Stimulated activated CD8-positive, alpha-beta memory T cell treated with anti-CD3 and anti-CD28 coated beads, Interleukin-7, amount 100 ng/mL, for 24 hours (primary cell): ENCODE measurements around the gene FAM13A.
"Not testable (repeated sequence)": the region's sequence is repeated elsewhere in the genome, so short reads cannot be mapped to it uniquely, and the experiment has no call there.

Source experiments
- DNase-seq: peaks from one replicate; pipeline ENCODE4 v3.0.0-alpha.2; 2020; ENCODE audit warnings: low read depth

Gene FAM13A

DNA sequence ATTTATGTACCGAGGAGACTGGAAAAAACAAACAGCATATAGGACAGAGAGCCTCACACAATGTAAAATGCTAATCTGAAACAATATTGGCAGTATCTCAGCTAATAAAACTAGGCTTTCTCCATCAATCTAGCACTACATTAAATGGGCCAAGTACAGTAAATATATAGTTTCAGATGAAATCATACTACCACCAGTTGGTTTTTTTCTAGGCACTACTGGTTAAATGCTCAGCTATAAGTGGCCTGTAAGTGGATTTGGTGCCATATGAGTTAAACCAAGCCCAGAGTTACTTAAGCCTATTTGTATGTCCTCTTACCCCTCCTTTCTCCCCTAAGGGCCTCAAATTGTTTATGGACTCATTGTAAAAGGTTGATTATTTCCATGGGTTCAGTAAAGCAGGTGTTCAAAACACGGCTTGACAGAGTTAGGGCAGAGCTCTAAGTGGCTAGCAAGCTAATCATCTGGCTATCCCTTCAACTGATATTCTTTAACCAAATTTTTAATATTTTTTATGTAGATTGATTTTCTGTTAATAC is 57.5 kb downstream of the FAM13A start:
- DNase-seq, result no peak

GRCh38 chr4:88998891-88999290 is 58.1 kb downstream of the FAM13A start:
- DNase-seq, result no peak

GRCh38 chr4:88998001-88998400 is 59.0 kb downstream of the FAM13A start:
- no peak for DNase-seq

DNA sequence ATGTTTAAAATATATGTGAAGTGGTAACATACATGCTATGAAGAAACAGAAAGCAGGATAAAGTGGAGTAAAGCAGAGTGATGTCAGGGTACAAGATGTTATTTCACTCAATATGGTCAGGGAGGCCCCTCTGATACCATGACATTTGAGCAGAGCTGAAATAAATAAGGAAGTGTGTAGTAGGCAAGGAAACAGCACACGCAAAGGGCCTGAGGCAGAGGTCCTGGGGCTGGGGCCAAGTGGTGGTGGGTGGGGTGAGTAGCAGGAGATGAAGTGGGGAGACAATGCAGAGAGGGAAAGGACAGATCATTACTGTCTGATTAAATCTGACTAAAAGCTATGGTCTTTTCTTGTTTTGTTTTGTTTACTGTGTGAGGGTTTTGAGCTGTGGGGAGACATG is 61.1 kb downstream of the FAM13A start:
- DNase-seq, result no peak

GRCh38 chr4:88995257-88995656 is 61.7 kb downstream of the FAM13A start:
- not testable (repeated sequence) for DNase-seq

- DNase-seq, result no peak
Measured at GRCh38 chr4:88993246-88993645, 63.7 kb downstream of the FAM13A start.

- no peak for DNase-seq
Measured at GRCh38 chr4:88991746-88992145, 65.2 kb downstream of the FAM13A start.

- no peak for DNase-seq
Measured at GRCh38 chr4:88989990-88990389, 67.0 kb downstream of the FAM13A start.

DNA sequence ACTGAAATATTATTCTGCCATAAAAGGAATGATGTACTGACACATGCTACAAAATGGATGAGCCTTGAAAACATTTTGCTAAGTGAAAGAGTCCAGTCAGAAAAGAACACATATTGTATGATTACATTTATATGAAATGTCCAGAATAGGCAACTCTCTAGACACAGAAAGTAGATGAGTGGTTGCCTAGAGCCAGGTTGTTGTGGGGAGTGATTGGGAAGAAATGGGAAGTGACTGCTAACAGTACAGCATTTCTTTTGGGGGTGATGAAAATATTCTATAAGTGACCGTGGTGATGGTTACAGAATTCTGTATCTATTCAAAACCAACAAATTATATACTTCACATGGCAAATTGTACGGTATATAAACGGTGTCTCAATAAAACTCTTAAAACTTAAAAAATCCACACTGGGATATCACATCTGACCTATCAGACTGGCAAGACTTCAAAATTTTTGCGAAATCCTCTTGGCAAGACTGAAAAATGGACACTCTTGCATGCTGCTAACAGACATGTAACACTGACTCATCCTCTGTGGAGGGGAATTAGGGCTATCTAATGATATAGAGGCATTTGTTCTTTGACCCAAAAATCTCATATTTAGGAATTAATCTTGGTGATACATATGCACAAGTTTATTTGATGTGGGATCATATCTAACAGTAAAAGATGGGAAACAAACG is 71.8 kb downstream of the FAM13A start:
- DNase-seq, result no peak

DNA sequence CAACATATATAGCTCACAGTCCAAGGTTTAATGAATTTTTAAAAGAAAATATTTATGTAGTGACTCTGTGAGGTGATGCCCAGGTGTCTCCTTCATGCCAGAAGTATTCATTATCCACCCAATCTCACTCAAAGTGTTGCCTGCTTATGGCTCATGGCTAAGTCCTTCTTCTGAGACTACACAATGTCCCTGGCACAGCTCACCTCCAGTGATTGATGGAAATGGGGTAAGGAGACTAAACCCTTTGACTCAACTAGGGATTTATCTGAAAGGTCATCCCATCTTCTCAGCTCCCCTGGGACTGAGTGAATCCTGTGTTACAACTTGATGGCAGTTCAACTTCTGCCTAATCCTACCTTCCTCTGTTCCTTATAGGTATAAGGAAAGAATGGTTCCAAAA is 74.2 kb downstream of the FAM13A start:
- no peak for DNase-seq

GRCh38 chr4:88981993-88982392 is 75.0 kb downstream of the FAM13A start:
- no peak for DNase-seq

DNA sequence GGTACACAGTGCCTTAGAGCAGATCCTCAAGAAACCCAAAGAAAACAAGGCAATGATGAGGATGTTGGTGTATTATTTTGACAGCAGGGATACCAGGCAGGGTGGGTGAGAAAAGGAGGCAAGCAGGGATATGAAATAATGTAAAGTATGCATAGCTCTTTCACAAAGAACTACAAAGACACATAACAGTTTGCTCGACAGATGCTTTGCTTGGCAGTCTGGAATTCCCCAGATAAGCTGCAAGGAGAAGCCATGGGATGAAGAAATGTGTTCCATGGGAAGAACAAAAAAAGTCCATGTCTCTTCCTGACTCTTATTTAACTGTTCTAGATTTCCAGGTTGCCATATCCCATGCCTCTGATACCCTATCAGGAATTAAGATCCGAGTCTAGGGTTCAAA is 75.4 kb downstream of the FAM13A start:
- DNase-seq, result no peak

DNA sequence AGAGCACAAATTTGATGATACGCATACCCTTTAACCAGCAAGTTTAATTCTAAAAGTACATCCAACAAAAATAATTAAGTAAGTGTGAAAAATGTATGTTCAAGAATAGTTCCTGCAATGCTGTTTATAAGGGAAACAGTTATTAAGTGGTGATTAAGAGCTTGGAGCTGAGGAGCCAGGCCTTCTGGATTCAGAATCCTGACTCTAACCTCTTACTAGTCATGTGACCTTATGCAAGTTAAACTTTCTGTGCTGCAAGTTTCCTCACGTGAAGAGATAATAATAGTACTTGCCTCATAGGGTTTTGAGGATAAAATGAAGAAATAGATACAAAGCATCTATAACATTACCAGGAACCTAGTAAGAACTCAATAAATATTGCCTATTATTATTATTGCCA is 77.7 kb downstream of the FAM13A start:
- no peak for DNase-seq

DNA sequence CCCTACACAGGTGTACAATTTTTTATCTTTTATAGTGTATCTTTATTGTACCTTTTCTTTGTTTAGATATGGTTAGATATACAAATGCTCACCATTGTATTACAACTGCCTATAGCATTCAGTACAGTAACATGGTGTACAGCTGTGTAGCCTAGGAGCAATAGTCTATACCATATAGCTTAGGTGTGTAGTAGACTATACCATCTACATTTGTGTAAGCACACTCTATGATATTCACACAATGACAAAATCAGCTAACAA is 80.3 kb downstream of the FAM13A start:
- DNase-seq, result no peak

DNA sequence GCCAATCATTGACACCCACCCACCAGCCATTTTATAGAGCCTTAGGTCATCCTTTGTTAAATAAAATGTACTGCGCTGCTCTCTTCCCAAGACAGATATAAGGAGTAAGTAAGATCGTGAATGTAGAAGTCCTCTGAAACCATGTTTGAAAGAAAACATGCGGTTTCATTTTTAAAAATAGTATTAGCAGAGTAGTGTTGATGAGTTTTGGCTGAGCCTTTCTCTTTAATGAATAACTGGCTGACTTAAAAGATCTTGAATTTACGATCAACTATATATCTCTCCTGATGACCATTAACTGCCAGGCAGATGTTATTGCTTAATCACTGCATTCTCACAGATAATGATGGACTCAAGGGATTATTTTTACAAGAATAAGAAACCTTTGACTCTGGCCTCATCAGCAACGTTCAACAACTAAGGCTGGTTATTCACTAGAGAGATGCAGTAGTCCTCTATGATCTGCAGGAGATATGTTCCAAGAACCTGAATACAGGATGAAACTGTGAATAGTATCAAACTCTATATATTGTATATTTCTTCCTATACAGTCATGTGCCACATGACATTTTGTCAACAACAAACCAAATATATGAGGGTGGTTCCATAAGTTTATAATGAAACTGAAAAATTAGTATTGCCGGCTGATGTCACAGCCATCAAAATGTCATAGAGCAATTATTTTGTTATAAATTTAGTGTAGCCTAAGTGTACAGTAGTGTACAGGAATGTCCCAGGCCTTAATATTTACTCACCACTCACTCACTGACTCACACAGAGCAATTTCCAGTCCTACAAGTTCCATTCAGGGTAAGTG is 80.8 kb downstream of the FAM13A start:
- DNase-seq, result no peak

DNA sequence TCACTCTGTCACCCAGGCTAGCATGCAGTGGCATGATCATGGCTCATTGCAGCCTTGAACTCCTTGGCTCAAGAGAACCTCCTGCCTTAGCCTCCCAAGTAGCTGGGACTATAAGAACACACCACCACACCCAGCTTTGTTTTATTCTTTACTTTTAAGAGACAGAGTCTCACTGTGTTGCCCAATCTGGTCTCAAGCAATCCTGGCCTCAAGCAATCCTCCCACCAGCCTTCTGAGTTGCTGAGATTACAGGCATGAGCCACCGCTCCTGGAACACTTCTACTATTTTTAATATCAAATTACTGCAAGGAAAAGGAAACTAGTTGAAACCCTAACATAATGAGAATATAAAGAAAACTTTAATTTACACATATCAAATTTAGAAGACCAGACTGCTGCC is 85.4 kb downstream of the FAM13A start:
- DNase-seq, result no peak

DNA sequence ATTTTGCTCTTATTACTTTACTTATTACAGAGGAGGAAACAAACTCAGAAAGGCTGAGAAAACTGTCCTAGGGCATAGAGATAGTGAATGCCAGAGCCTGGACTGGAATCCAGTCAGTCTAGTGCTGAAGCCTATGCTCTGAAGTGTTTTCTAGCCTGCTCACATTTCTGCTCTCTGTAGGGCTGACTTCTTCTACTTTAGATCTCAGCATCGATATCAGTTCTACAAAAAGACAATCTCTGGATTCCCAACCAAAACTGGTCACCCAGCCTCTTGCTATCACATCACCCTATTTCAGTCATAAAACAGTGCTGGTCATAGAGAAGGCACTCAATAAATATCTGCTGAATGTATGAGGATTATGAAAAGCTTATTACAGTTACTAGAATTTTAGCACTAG is 87.2 kb downstream of the FAM13A start:
- DNase-seq, result no peak

DNA sequence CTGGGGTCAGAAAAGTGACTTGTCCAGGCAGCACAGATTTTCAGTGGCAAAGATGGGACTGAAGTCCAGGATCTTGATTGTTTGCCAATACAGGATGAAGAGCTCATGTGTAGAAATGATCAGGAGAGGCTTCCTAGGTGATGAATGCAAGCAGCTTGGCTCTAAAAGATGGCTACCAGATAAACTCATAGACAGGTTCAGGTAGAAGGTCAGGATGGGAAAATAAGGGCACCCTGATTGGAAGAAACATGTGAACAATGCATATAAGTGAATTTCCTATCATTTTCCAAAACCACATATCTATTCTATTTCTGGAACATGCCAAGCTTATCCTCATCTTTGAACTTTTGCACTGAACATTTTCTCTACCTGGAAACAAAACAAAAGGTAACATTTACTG is 87.7 kb downstream of the FAM13A start:
- DNase-seq, result no peak

DNA sequence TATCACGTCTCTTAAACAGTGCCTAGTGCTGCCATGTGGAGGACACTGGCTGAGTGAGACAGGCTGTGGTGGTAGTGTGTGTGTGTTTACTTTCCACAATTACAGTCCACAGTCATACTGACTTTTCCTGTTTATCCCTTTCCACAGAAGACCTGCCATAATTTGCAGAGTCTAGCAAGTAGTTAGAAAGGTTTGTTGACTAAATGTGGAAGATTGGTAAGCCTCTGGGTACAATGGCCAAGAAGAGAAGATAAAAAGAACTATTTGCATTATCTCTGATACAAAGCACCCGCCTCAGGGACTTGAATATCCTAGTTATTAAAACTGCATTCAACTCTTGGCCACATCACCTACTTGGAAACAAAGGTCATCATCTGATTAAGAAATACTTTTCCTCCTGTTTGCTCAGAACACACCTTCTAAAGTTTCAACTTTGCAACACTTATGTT is 89.1 kb downstream of the FAM13A start:
- DNase-seq, result no peak

DNA sequence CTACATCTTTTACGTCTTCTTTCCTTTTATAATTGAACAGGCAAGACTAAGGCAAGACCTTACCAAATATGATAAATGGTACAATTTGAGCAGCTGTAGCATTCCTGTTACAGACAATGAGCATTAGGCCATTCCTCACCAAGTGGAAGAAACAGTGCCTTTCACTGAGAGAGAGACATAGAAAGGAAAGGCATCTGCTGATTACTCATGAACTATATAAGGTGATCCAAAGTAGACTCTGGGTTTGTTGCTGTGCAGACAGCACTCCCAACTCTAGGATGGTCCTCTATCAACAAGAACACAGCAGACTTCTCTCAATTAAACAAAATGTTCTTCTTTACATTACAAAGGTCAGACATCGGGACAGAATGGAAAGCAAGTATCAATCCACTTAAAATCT is 91.9 kb downstream of the FAM13A start:
- no peak for DNase-seq

GRCh38 chr4:88964450-88964849 is 92.5 kb downstream of the FAM13A start:
- DNase-seq, result no peak

GRCh38 chr4:88963817-88964216 is 93.2 kb downstream of the FAM13A start:
- DNase-seq, result no peak

DNA sequence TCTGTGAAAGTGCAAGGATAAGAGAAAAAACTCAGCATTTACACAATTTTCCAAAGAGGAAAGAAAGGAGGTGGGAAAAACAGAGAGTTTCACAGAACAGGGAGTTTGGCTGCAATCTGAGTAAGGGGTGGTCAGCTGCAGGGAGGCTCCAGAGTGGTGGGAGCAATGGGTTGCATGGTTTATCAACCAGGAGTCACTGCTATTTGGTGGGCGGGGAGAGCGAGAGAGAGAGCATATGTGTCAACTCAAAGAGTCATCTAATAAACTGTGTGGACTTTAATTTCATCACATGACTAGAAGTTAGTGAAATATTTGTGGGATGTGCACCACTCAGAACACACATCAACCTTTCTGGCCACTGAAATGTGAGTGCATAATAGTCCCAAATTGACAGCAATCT is 94.6 kb downstream of the FAM13A start:
- no peak for DNase-seq

DNA sequence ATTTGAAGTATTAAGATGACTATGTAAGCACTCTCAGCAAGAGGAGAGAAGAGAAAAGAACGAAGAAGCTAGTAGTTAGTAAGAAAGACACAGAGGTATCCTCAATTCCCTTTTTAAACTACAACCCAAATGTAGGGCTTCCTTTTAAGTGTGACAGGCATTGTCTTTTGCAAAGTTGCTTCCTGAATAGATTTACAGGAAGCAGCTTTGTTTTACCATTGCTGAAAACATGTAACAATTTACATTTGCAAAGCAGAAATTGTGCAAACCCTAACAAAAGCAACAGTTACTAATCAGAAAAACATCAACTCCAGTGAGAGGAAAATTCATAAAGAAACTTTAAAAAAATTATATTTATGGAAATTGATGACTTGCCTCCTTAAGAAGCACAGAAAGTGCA is 96.4 kb downstream of the FAM13A start:
- no peak for DNase-seq
